Vagina (tissue), 2 donors: ENCODE measurements around the gene PTPRN2.

ENCODE experiments used
- POLR2A ChIP-seq, 2 donors: fragments of 450-650 bp; IDR thresholded peaks; one replicate each; pipeline ENCODE4 v1.6.1; 2017; ENCODE audit warnings: antibody characterized with exemption in 2 of 2, mild to moderate bottlenecking in 2 of 2, moderate library complexity in 2 of 2
- POLR2AphosphoS5 ChIP-seq, 2 donors: sonication (generic); formaldehyde crosslinking; IDR thresholded peaks; one replicate each; pipeline ENCODE4 v1.9.0; 2017; ENCODE audit warnings: antibody characterized with exemption in 2 of 2, mild to moderate bottlenecking in 2 of 2, low read depth in 1 of 2; ENCODE audit not compliant: insufficient read depth in 1 of 2
- TF ChIP-seq, protein P1 (sequence below), 3 experiments: fragments of 450-650 bp in 2 of 3; fragments of 200-600 bp in 1 of 3; sonication (generic) in 1 of 3; IDR thresholded peaks; one replicate each; pipeline ENCODE4 v1.5.1; 2017 to 2019; ENCODE audit warnings: antibody characterized with exemption in 3 of 3, mild to moderate bottlenecking in 2 of 3, moderate library complexity in 2 of 3

DNA sequence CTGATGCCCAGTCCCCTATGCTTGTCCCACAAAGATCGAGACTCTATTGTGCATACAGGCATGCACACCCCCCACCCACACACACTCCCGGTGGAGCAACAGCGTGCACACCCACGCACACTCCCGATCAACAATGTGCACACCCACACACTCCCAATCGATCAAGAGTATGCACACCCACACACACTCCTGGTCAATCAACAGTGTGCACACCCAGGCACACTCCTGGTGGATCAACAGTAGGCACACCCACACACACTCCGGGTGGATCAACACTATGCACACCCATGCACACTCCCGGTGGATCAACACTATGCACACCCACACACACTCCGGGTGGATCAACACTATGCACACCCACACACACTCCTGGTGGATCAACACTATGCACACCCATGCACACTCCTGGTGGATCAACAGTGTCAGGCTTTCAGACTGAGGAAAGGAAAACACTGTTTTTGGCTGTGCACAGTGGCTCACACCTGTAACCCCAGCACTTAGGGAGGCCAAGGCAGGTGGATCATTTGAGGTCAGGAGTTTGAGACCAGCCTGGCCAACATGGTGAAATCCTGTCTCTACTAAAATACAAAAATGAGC is 118.8 kb downstream of the PTPRN2 start:
- TF ChIP-seq POLR2A (IDR thresholded peaks at IDR 0.05) (no peak), POLR2AphosphoS5 (IDR thresholded peaks at IDR 0.05; ENCODE audit: insufficient read depth in 1 of 2, low read depth in 1 of 2) (no peak)
- TF ChIP-seq, protein P1, sequence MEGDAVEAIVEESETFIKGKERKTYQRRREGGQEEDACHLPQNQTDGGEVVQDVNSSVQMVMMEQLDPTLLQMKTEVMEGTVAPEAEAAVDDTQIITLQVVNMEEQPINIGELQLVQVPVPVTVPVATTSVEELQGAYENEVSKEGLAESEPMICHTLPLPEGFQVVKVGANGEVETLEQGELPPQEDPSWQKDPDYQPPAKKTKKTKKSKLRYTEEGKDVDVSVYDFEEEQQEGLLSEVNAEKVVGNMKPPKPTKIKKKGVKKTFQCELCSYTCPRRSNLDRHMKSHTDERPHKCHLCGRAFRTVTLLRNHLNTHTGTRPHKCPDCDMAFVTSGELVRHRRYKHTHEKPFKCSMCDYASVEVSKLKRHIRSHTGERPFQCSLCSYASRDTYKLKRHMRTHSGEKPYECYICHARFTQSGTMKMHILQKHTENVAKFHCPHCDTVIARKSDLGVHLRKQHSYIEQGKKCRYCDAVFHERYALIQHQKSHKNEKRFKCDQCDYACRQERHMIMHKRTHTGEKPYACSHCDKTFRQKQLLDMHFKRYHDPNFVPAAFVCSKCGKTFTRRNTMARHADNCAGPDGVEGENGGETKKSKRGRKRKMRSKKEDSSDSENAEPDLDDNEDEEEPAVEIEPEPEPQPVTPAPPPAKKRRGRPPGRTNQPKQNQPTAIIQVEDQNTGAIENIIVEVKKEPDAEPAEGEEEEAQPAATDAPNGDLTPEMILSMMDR (IDR thresholded peaks at IDR 0.05): no peak
